GM12891 (cell line): ENCODE measurements around the gene ZMIZ1.

Experiments used
- POLR2A ChIP-seq: IDR thresholded peaks from 2 replicates; pipeline ENCODE4 v1.6.1; 2011; ENCODE audit warnings: low read depth, low read length, control low read depth
- POLR2AphosphoS5 ChIP-seq: IDR thresholded peaks from 2 replicates; pipeline ENCODE4 v1.6.1; 2011; ENCODE audit warnings: low read depth, low read length, control low read depth
- SPI1 ChIP-seq: IDR thresholded peaks from 2 replicates; pipeline ENCODE4 v1.6.1; 2011; ENCODE audit warnings: low read depth, low read length, control low read depth
- TAF1 ChIP-seq: IDR thresholded peaks from 2 replicates; pipeline ENCODE4 v1.6.1; 2011; ENCODE audit warnings: low read depth, low read length, control low read depth

DNA sequence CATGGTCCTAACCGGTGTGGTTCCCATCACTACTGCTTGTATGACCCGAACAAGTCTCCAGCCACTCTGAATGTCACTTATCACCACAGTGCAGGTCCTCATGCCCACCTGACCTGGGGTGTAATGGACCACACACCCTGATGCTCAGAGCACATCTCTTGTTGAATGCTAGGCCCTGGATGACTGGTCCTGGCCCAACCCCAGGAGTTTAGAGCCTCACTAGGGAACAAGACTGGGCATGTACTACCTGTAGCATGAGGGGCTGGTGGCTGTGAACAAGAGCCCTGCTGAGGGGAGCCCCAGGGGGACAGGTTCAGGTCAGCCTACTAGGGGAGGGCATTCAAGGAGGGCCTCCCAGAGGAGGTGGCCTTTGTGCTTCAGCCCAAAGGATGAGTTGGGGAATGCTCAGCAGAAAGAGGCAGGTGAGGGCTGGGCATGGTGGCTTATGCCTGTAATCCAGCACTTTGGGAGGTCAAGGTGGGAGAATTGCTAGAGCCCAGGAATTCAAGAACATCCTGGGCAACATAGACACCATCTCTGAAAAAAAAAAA, 31.2 kb downstream of the ZMIZ1 start:
- TF ChIP-seq SPI1 (no peak), POLR2AphosphoS5 (no peak), POLR2A (no peak), TAF1 (no peak)
